ENCODE data around the gene PACS2.

PACS2 gene

DNA sequence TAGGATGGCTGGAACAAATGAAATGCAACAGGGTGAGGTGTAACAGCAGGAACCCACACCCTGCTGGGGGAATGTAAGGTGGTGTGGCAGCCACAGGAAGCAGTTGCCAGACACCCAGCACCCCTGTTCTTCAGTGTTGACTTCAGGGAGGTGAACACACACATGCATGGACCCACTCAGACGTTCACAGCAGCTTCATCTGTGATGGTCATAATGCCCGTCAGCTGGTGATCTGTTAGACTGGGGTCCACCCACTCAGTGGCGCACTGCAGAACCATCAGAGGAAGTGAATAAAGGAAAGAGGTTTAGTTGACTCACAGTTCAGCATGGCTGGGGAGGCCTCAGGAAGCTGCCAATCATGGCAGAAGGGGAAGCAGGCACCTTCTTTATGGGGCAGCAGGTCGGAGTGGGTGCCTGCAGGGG lies 61.1 kb downstream of the PACS2 start:
- DNase-seq (ENCODE audit: extremely low read depth, low read depth), result no peak
- TF ChIP-seq, protein P1, sequence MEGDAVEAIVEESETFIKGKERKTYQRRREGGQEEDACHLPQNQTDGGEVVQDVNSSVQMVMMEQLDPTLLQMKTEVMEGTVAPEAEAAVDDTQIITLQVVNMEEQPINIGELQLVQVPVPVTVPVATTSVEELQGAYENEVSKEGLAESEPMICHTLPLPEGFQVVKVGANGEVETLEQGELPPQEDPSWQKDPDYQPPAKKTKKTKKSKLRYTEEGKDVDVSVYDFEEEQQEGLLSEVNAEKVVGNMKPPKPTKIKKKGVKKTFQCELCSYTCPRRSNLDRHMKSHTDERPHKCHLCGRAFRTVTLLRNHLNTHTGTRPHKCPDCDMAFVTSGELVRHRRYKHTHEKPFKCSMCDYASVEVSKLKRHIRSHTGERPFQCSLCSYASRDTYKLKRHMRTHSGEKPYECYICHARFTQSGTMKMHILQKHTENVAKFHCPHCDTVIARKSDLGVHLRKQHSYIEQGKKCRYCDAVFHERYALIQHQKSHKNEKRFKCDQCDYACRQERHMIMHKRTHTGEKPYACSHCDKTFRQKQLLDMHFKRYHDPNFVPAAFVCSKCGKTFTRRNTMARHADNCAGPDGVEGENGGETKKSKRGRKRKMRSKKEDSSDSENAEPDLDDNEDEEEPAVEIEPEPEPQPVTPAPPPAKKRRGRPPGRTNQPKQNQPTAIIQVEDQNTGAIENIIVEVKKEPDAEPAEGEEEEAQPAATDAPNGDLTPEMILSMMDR (IDR thresholded peaks at IDR 0.05; ENCODE audit: low read depth, low read length, missing control alignments), result no peak
- H3K4me3 ChIP-seq (replicated peaks; ENCODE audit: low read depth, low read length), result no peak overlapping the region

DNA sequence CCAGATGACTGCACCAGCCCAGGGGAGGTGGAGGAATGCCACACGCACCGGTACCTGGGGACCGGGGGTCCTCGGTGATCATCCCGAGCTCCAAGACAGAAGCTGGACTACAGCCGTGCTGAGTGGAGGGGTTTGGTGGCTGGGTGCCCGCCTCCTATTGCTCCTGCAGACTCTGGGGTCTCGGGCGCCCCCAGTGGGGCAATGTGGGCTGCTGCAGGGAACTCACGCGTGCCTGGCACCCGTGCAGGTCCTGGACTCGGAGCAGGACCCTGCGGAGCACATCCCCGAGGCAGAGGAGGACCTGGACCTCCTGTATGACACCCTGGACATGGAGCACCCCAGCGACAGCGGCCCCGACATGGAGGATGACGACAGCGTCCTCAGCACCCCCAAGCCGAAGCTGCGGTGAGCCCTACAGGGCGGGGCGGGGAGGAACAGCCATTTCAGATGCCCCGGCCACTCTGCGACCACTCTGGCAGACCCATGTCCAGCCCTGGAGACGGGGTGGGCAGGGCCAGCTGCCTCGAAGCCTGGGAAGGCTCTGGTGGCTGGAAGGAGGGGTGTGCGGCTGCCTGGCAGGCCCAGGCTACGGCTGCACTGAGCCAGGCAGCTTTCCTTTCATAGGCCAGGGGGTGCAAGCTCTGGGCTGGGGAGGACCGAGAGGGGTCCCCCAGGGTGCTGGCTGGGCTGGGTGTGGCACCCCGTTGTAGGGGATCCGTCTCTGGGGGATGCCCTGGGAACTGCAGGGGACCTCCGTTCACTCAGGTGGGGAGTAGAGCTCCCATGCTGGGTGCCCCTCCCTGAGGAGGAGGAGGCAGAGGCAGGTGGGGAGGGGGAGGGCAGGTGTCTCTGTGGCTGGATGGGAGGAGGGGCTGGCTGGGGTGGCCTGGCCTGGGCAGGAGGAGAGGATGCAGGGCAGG lies 62.2 kb downstream of the PACS2 start:
- TF ChIP-seq, protein P1 (IDR thresholded peaks at IDR 0.05; ENCODE audit: low read depth, low read length, missing control alignments), result no peak
- no peak for DNase-seq (ENCODE audit: extremely low read depth, low read depth)
- H3K4me3 ChIP-seq (replicated peaks; ENCODE audit: low read depth, low read length), result no peak overlapping the region

DNA sequence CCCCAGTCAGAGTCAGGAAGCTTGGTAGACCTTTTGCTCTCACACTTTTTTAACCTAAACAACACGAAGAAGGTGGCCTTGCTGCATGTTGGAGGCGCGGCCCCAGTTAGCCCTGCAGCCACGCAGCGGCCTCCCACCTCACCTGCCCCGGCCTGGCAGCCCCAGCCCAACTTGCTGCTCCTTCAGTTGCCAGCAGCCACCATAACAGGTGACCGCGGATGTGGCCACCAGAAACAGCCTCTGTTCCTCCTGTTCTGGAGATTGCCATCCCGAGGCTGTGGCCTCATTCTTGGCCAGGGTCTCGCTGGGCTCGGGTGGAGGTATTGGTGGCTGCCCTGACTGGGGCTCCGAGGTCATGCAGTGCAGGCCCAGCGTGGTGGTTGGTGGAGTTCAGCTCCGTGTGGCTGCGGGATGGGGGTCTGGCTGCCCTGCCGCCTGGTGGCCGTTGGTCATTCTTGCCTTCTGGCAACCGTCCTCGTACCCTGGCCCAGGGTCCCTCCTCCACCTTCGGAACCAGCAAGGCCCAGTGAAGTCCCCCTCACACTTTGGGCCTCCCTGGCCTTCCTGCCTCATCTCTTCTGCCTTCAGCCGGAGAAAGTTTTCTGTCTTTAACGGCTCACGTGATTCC lies 63.1 kb downstream of the PACS2 start:
- no peak overlapping the region for H3K4me3 ChIP-seq (replicated peaks; ENCODE audit: low read depth, low read length)
- TF ChIP-seq, protein P1 (IDR thresholded peaks at IDR 0.05; ENCODE audit: low read depth, low read length, missing control alignments), result no peak
- no peak for DNase-seq (ENCODE audit: extremely low read depth, low read depth)

DNA sequence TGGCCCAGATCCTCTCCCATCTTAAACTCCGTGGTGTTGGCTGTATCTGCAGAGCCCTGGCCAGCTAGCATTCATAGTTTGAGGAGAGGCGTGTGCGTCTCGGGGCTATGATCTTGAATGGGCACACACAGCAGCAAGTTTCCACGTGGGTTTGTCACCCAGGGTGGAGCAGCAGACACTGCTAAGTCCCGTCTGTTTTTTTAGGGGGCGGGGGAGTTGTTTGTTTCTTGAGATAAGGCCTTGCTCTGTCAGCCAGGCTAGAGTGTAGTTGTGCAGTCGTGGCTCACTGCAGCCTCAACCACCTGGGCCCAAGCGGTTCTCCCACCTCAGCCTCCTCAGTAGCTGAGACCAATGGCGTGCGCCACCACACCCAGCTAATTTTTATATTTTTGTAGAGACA lies 63.7 kb downstream of the PACS2 start:
- no peak overlapping the region for H3K4me3 ChIP-seq (replicated peaks; ENCODE audit: low read depth, low read length)
- TF ChIP-seq, protein P1 (IDR thresholded peaks at IDR 0.05; ENCODE audit: low read depth, low read length, missing control alignments), result no peak
- DNase-seq (ENCODE audit: extremely low read depth, low read depth), result no peak

DNA sequence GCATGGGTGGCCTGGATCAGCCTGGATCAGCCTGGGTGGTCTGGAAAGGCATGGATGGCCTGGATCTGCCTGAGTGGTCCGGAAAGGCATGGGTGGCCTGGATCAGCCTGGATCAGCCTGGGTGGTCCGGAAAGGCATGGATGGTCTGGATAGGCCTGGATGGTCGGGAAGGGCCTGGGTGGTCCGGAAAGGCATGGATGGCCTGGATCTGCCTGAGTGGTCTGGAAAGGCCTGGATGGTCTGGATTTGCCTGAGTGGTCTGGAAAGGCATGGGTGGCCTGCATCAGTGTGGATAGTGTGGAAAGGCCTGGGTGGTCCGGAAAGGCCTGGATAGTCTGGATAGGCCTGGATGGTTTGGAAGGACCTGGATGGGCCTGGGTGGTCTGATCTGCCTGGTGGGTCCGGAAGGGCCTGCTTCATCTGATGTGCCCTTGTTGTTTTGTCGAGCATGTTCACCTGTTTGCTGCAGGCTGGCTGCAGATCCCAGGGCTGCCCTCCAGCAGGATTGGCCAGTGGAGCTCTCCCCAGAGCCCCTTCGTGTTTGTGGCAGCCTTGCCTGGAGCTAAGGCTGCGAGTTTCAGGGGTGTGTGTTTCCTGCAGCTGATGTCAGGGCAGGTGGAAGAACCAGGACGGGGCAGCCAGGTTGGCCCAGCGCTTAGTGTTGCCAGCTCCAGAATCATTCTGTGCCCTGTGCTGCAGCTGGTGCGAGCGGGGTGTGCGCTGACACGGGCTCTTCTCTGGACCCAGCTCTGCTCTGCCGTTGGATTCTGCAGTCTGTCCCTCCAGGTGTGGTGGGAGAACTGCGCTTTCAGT lies 64.5 kb downstream of the PACS2 start:
- no peak for DNase-seq (ENCODE audit: extremely low read depth, low read depth)
- H3K4me3 ChIP-seq (replicated peaks; ENCODE audit: low read depth, low read length), result no peak overlapping the region
- TF ChIP-seq, protein P1 (IDR thresholded peaks at IDR 0.05; ENCODE audit: low read depth, low read length, missing control alignments), result no peak

DNA sequence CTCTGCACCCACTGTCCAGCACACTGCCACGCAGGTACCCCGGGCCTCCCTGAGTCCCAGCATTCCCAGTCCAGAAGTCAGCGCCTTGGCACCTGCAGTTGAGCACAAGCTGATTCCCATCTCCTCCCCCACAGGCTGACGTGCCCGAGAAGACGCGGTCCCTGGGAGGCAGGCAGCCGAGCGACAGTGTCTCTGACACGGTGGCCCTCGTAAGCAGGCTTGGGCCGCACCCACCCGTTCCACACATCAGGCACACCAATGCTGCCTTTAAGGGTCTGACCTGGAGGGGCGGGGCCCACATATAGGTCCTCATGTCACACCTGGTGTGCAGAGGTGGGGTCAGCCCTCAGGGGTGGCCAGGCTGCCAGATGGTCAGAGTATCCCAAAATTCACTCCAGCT lies 65.4 kb downstream of the PACS2 start:
- TF ChIP-seq, protein P1 (IDR thresholded peaks at IDR 0.05; ENCODE audit: low read depth, low read length, missing control alignments), result no peak
- H3K4me3 ChIP-seq (replicated peaks; ENCODE audit: low read depth, low read length), result no peak overlapping the region
- no peak for DNase-seq (ENCODE audit: extremely low read depth, low read depth)
